ENCODE results near the gene CAPN15.
"Not testable (repeated sequence)": the region's sequence is repeated elsewhere in the genome, so short reads cannot be mapped to it uniquely, and the experiment has no call there.

The CAPN15 gene

DNA sequence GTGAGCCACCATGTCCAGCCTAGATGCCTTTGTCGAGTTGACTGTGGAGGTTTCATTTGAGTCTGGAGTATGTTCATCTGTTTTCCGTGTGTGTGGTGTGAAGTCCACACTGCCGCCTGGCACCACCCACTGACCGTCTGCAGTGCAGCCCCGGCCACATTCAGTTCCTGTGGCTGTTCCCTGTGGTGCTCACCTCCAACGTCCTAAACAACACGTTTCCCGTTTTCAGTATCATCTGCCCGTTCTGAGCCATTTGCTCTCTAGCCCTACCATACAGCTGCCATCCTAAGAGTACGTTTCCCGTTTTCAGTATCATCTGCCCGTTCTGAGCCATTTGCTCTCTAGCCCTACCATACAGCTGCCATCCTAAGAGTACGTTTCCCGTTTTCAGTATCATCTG lies 20.0 kb upstream of the CAPN15 start:
- not testable (repeated sequence) for DNase-seq

DNA sequence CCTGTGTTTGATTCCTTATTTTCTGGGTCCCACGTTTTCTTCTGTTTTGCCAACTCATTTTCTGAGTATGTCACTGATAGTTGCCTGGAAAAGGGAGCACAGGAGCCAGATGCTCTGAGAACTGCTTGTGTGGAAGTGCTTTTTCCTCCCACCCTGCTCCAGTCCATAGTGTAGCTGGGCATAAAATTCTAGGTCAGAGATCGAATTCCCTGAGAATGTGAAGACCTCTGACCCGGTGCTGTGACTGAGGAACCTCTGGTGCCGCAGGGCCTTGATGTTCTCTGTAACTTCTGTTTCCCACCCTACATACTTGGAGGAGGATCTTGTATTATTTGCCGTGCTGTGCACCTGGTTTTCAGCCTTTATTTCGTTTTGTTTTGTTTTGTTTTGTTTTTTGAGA lies 19.5 kb upstream of the CAPN15 start:
- DNase-seq: no peak

DNA sequence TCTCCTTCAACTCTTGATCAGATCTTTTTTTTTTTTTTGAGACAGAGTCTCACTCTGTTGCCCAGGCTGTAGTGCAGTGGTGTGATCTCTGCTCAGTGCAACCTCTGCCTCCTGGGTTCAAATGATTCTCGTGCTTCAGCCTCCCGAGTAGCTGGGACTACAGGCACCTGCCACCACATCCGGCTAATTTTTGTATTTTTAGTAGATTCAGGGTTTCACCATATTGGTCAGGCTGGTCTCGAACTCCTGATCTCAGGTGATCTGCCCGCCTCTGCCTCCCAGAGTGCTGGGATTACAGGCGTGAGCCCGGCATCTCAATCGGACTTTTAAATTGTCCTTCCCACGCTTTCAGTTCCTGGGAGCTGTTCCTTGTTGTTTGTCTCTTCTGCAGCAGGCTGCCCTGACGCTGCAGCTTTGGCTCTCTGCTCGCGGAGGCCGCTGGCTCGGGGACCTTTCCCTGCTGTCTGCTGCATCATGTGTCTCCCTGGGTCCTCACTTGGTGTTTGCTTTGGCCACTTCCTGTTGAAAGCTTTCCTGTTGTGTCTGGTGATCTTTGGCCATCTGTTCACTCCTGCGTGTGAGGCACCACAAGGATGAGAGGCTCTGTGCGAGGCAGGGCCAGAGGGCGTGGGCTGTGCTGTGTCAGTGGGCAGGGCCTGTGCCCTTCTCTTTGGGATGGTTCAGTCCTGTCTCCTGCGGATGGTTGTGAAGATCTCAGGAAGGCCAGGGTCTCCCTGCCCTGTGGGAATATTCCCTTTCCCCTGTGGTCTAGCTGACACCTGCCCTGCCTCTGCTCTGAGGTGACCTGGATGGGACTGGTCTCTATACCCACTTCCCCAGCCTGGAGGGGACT lies 18.4 kb upstream of the CAPN15 start:
- DNase-seq: no peak

DNA sequence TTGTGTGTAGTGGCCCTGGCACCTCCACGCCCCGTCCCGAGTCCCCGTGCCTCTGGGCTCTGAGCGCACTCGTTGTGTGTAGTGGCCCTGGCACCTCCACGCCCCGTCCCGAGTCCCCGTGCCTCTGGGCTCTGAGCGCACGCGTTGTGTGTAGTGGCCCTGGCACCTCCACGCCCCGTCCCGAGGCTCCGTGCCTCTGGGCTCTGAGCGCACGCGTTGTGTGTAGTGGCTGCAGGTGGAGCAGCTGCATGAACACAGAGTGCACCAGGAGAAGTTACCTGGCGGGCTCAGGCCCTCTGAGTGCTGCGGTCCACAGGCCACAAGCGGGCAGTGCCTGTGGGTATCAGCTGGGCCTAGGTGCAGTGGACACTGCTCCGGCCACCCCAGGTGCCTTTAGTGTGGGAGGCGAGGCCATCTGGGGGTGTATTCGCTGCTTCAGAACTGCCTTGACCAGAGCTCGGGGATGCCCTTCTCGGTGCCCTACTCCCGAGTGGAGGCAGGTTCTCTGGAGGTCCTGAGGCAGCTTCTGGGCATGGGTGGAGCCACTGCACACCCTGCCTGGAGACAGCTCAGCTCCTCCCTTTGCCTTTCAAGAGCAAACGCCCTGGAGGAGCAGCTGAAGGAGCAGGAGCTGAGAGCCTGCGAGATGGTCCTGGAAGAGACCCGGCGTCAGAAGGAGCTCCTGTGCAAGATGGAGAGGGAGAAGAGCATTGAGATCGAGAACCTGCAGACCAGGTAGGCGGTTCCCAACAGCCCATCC lies 17.3 kb upstream of the CAPN15 start:
- no peak for DNase-seq

DNA sequence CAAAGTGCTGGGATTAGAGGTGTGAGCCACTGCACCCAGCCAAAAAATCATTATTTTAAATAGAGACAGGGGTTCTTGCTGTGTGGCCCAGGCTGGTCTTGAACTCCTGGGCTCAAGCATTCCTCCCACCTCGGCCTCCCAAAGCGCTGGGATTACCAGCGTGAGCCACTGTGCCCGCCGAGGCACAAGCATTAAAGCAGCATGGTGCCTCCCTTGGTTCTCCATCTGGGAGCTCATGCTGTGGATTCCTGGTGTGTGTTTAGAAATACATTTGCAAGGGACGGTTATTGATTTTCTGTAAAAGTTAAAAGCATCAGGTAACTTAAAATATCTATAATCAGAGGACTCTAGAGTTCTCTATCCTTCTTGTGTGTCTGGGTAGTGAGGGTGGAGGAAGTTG lies 14.7 kb upstream of the CAPN15 start:
- no peak for DNase-seq

DNA sequence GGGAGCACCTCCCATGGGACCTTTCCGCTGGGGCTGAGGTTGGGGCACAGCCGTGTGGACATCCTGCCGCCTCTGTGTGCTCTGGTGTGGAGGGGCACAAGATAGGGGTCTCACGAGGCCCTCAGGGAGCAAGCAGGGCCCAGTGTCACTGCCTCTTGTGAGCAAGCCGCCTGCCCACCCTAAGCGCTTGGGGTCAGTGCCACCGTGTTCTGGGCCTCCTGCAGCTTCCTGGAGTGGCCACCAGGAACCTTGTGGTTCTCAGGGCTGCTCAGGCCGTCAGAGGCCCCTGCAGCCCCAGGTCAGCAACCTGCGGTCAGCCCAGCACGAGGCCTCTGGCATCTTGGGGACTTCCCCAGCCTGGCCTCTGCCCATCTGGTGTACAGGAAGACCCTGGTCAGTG lies 13.6 kb upstream of the CAPN15 start:
- DNase-seq: no peak

DNA sequence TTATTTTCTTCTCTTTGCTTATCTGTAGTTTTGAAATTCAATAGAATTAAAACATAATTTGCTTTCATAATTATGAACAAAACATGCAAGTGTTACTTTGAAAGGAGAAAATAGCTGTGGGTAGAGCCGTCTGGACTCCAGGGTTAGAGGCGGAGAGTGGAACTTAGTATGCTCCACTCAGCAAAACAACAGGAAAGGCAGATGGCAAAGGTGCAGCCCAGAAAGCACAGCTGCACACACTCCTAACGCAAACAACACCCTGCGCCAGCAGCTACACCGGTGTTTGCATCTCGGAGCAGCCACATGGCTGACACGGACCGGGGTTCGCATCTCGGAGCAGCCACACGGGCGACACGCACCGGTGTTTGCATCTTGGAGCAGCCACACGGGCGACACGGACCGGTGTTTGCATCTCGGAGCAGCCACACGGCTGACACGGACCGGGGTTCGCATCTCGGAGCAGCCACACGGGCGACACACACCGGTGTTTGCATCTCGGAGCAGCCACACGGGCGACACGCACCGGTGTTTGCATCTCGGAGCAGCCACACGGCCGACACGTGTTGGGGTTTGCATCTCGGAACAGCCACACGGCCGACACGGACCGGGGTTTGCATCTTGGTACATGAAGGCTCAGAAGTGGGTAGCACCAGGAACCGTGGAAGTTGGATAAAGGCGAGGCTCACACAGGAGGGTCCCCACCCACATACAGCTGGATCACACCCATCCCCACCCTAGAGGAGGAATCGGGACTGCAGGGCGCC lies 12.2 kb upstream of the CAPN15 start:
- no peak for DNase-seq

DNA sequence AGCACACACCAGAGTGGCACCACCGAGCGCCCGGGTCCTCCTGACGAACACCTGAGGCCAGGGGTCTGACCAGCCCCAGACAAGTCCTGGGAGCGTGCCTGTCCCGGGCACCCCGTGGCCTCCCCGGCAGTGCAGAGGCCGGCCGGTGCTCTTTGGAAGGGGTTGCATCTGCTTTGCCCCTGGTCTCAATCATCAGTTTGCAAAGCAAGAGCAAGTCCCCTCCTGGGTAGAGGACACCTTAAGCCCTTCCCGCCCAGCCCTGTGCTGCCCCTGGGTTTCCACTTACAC lies 11.6 kb upstream of the CAPN15 start:
- no peak for DNase-seq

DNA sequence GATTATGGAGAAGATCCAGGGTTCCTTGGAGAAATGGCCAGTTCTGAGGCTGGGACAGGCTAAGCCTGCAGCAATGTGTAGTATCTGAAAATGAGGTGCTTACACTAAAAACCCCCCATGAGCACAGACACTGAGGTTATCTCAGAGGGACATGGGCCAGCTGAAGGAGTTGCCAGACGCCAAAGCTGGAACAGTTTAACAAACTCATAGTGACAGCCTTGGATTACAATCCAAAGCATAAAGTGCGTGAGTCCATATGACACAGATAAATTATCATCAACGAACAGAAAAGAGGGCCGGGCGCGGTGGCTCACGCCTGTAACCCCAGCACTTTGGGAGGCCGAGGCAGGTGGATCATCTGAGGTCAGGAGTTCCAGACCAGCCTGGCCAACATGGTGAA lies 11.2 kb upstream of the CAPN15 start:
- no peak for DNase-seq

DNA sequence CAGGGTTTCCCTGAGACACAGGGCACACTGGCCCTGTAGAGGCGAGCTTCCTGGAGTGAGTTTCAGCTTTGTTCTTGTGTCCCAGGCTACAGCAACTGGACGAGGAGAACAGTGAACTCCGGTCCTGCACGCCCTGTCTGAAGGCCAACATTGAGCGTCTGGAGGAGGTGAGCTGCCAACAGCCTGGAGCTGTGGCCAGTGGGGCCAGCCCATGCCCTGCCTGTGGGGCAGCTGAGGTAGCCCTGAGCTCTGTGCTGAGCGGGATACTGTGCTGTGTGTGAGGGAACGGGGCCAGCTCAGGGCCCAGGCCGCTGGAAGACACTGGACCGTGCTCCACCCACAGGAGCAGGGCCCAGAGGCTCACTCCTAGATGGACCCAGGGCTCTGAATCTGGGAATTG lies 8.7 kb upstream of the CAPN15 start:
- no peak for DNase-seq

DNA sequence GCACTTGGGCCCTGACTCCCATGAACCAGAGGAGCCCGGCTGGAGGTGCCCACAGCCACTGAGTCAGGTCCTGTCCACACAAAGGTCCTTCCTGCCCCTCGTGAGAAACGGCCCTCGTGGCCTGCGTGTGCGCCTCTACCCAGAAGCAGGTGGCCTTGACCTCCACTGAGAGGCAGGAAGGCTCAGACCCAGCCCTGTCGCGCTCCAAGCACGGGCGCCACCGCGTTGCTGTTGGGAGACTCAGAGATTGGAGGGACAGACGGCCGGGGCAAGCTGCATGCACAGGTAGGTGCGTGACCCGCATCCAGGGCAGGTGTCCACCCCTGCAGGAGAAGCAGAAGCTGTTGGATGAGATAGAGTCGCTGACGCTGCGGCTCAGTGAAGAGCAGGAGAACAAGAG lies 8.1 kb upstream of the CAPN15 start:
- DNase-seq: no peak

DNA sequence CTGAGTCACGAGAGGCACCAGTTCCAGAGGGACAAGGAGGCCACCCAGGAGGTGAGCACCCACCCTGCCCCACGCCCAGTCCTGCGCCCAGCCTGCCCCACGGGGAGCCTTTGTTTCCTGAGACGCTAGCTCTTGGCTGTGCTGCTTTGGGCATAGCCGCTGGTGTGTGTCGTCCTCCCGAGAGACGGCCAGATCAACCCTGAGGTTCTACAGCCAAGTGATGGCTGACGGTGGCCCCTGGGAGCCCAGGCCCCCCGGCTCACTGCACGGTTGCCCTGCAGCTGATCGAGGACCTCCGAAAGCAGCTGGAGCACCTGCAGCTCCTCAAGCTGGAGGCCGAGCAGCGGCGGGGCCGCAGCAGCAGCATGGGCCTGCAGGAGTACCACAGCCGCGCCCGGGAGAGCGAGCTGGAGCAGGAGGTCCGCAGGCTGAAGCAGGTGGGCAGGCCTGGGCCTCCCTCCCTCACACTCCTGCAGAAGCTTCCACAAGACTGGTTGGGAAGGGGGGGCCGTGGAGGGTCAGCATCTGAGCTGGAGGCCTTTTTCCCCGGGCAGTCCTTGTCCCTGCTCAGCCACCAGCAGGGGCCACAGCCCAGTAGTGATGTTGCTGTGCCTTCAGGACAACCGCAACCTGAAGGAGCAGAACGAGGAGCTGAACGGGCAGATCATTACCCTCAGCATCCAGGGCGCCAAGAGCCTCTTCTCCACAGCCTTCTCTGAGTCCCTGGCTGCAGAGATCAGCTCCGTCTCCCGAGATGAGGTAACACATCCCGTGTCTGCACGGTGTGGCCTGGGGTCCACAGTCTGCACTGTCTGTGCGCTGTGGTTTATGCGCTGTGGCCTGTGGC lies 7.4 kb upstream of the CAPN15 start:
- DNase-seq: no peak

DNA sequence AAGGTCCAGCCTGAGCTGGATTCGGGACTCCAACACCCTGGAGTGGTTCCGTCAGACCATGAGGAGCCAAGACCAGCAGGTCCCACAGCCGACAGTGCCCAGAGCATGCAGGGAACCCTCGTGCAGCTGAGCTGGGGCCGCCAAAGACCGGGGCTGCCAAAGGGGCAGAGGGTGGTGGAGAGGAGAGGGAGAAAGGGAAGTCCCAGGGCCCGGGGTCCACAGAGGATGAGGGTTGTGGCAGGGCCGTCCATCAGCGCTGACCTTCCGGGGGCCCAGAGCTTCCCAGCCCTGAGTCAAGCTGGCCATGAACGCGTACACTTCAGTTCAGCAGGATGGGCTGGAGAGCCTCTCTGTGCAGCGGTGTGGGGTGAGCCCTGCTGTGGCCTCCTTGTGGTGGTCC lies 6.7 kb upstream of the CAPN15 start:
- no peak for DNase-seq

DNA sequence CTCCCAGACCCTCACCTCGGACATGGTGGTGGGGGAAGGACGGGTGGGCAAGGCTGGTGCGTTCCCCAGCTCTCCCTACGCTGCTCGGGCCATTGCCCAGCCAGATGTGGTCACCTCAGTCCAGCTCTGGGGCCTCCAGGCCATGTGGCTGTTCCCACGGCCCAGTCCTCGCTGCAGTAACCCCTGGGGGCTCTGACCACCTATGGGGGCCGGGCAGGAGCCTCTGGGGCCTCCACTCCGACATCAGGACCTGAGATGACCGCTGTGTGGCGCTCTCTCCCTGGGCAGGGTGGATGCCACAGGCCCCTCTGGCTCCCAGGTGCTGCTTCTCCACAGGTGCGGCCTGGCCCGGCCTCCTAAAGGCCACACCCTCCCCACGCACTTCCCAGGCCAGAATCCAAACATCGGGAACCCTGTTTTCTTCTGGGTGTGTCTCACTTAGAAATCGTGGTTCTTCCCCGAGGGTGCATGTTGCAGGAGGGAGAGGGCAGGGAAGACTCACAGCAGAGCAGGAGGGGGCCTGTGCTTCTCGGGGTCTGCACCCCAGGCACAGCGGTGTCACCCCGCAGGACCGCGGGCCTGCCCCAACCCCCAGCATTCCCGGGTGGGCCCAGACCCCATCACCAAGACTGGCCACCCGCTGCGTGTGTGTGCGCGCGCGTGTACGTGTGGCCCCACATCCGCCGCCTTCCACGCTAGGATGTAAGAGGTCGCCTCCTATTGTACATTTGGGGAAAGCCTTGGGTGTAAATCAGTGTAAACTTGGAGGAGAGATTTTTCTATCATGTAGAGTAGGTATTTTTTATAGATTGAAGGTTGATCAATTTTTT lies 5.9 kb upstream of the CAPN15 start:
- DNase-seq: no peak

DNA sequence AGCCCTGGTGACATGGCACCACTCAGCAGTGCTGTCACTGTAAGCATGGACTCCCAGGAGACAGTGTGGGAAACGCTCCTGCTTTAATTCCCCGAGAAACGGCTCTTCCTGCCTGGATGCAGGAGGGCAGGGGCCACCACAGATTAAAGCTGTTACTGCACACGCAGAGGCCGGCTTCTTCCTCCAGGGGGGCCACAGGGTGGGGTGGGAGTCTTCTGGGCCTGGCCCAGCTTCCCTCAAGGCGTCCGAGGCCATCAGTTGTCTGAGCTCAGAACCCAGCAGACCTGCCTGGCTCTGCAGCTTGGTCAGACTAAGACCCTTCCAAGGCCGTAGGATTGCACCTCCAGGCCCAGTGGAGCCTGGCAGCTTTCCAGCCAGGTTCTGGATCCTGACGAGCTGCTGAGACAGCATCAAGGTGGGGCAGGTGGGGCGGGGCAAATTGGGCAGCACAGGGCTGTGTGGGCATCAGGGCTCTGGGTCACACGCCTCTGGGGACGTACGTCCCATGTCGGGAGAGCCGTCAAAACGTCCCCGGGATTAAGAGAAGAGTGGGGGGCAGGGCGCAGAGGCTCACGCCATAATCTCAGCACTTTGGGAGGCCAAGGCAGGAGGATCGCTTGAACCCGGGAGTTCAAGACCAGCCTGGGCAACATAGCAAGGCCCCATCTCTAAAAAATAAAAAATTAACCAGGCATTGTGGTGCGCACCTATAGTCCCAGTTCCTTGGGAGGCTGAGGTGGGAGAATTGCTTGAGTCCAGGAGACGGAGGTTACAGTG lies 5.0 kb upstream of the CAPN15 start:
- DNase-seq: no peak

DNA sequence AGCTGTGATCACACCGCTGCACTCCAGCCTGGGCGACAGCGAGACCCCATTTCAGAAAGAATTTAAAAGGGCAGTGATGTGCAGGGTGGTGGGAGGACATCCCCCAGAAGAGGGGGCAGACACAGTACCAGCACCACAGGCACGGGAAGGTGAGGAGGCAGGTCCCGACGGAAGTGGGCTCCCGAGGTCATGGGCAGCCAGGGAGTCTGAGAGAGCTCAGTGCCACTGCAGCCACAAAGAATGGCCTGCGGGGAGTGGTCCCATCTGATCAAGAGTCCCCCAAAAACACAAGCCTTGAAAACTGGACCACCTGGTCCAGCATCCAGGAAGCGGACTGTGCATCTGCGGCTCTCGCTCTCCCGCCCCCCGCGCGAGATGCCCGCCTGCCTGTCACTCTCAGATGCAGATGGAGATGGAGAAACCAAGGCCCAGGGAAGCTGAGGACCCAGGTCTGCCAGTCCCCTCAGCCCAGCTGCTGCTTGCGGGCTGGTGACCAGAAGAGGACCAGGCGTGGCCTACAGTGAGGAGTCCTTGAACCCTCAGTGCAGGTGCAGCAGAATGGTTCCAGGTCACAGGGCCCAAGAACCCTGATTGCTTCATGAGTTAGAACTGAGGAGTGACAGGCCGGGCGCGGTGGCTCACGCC lies 4.3 kb upstream of the CAPN15 start:
- DNase-seq: no peak

DNA sequence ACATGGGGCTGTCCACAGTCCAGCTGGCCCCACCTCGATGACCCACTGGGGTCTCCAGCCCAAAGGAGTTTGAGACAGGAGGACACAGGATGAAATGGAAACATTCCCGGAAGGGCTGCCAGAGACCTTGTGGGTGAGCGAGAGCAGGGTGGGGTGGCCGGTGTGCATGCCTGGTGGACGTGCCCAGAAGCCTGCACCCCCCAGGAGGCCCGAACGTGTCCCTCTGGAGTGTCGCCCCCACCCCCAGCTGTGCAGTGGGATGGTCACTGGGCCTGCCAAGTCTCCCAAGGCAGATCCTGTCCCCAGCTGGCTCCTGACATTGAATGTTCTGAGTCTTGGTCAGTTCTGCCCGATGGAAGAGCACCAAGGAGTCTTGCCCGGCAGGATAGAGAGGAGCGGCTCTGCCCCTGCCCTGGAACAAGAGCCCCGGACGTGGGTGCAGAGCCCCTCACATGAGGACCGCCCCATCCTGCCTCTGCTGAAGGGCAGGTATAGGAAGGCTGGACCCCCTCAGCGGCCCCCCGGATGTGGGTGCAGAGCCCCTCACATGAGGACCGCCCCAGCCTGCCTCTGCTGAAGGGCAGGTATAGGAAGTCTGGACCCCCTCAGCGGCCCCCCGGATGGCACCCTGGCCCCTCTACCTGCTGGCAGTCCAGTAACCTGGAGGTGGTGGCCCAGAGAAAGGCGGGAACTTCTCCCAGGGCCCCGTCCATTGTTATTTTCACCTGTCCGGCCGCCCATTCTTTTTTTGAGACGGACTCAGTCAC lies 3.1 kb upstream of the CAPN15 start:
- no peak for DNase-seq

DNA sequence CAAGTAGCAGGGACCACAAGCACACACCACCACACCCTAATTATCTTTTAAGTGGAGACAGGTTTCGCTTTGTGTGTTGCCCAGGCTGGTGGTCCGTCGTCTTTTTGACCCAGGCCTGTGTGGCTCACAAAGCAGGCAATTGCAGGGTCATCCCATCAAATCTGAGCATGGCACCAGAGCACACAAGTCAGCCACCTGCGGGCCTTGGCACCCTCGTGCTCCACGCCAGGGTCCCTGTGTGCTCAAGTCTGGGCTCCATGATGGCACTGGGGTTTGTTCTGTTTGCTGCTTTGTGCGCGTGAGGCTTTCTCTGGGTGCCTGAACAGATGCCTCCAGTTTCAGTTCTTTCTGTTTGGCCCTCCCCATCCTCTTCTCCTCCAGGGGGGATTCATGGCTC lies 2.4 kb upstream of the CAPN15 start:
- DNase-seq: no peak

DNA sequence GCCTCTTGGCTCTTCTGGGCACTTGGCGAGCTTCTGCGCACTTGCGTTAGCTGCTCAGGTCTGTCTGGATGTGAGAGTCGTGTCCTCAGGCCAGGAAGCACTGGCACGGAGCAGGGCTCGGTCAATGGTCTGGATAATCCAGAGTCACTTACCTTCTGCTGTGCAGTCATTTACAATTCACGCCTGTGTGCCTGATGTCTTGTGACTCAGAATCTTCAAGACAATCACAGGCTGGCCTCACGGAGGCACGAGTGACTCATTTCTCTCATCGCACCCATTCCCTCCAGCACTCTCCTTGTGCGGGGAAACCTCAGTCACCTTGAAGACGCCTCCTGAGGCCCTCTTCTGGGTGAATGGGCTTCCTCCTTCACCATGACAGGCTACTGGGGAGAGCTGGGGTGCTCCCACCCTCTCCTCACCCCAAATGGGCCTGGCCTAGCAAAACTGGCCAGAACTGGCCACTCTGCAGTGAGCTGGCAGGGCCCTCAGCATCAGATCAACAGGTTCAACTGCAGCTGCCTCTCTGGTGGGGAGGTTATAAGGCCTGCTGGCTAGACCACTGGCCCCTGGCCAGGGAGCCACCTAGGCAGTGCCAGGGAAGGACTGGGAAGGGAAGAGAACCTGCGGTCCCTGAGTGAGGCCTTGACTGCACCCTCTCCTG lies 1.9 kb upstream of the CAPN15 start:
- no peak for DNase-seq
